ENCODE data around the gene OSBPL2. TPM values are rescaled to one million over a fixed set of nuclear protein-coding genes. Genes with fewer than 3 reads are reported as not detected.

The OSBPL2 gene
- total and polyA plus RNA-seq, 4 donors, result 9.9 to 19.7 (median 12.3) TPM

GRCh38 chr20:62309198-62309944 is 71.0 kb downstream of the OSBPL2 start:
- peaks cover 10 to 29% (median 21%) of the 10 kb centered on the region in 4 donors for H3K4me1 ChIP-seq (ENCODE audit: control insufficient read depth in 4 of 4, insufficient read depth in 4 of 4, low read length in 3 of 4)
- DNase-seq (ENCODE audit: low spot score), result no peak
- no peak overlapping the region for H3K27ac ChIP-seq (ENCODE audit: low read depth in 1 of 2, low read length in 2 of 2)
- no peaks in the 10 kb centered on the region for H3K27me3 ChIP-seq (ENCODE audit: control insufficient read depth in 4 of 4, insufficient read depth in 4 of 4, low read length in 3 of 4)
- H3K9me3 ChIP-seq (ENCODE audit: control insufficient read depth in 4 of 4, low read length in 3 of 4), result no peaks in the 10 kb centered on the region
- H3K36me3 ChIP-seq (ENCODE audit: control insufficient read depth in 4 of 4, insufficient read depth in 3 of 4, low read depth in 1 of 4, low read length in 3 of 4), result peaks cover 20 to 58% (median 36%) of the 10 kb centered on the region in 4 donors
- H3K4me3 ChIP-seq (ENCODE audit: low read depth in 1 of 3, low read length in 3 of 3), result no peak overlapping the region
- no peak overlapping the region for H3K9ac ChIP-seq (ENCODE audit: low read depth in 1 of 2, low read length in 2 of 2)
- WGBS, result 91% methylated on average over 26 of the region's 26 CpGs
- TF ChIP-seq CTCF (IDR thresholded peaks at IDR 0.05; ENCODE audit: low read depth, low read length, missing input control), result no peak
- TF ChIP-seq REST (IDR thresholded peaks at IDR 0.05), result no peak
- no peak for TF ChIP-seq FOXA1 (IDR thresholded peaks at IDR 0.05)
- TF ChIP-seq GABPA (IDR thresholded peaks at IDR 0.05 in 1 of 2, conservative IDR thresholded peaks at IDR 0.05 in 1 of 2), result no peak
- no peak for TF ChIP-seq RXRA (IDR thresholded peaks at IDR 0.05)
- no peak for TF ChIP-seq SP1 (IDR thresholded peaks at IDR 0.05)
- TF ChIP-seq YY1 (IDR thresholded peaks at IDR 0.05), result no peak
- no peak for TF ChIP-seq FOXA2 (IDR thresholded peaks at IDR 0.05)
- no peak for TF ChIP-seq HNF4G (IDR thresholded peaks at IDR 0.05)
- no peak for TF ChIP-seq ATF3 (IDR thresholded peaks at IDR 0.05)
- TF ChIP-seq JUND (IDR thresholded peaks at IDR 0.05), result no peak
- no peak for TF ChIP-seq MAX (IDR thresholded peaks at IDR 0.05)
- no peak for TF ChIP-seq HNF4A (conservative IDR thresholded peaks at IDR 0.05)
- no peak for TF ChIP-seq RAD21 (IDR thresholded peaks at IDR 0.05)
- no peak for TF ChIP-seq NR2F2 (IDR thresholded peaks at IDR 0.05)
- TF ChIP-seq TAF1 (conservative IDR thresholded peaks at IDR 0.05), result no peak

- H3K4me3 ChIP-seq (ENCODE audit: low read depth in 1 of 3, low read length in 3 of 3), result no peak overlapping the region
- 83% methylated on average over 29 of the region's 29 CpGs for WGBS
- H3K4me1 ChIP-seq (ENCODE audit: control insufficient read depth in 4 of 4, insufficient read depth in 4 of 4, low read length in 3 of 4), result peaks cover 7 to 21% (median 14%) of the 10 kb centered on the region in 4 donors
- no peak for DNase-seq (ENCODE audit: low spot score)
- H3K9me3 ChIP-seq (ENCODE audit: control insufficient read depth in 4 of 4, low read length in 3 of 4), result no peaks in the 10 kb centered on the region
- no peaks in the 10 kb centered on the region for H3K27me3 ChIP-seq (ENCODE audit: control insufficient read depth in 4 of 4, insufficient read depth in 4 of 4, low read length in 3 of 4)
- no peak overlapping the region for H3K27ac ChIP-seq (ENCODE audit: low read depth in 1 of 2, low read length in 2 of 2)
- no peak overlapping the region for H3K9ac ChIP-seq (ENCODE audit: low read depth in 1 of 2, low read length in 2 of 2)
- H3K36me3 ChIP-seq (ENCODE audit: control insufficient read depth in 4 of 4, insufficient read depth in 3 of 4, low read depth in 1 of 4, low read length in 3 of 4), result peaks cover 17 to 66% (median 36%) of the 10 kb centered on the region in 4 donors
- TF ChIP-seq NR2F2 (IDR thresholded peaks at IDR 0.05), result no peak
- TF ChIP-seq MAX (IDR thresholded peaks at IDR 0.05), result no peak
- TF ChIP-seq REST (IDR thresholded peaks at IDR 0.05), result no peak
- no peak for TF ChIP-seq ZBTB33 (IDR thresholded peaks at IDR 0.05)
- TF ChIP-seq SP1 (IDR thresholded peaks at IDR 0.05), result no peak
- TF ChIP-seq HNF4G (IDR thresholded peaks at IDR 0.05), result no peak
- TF ChIP-seq EGR1 (IDR thresholded peaks at IDR 0.05; ENCODE audit: low read depth in 2 of 2), result no peak
- TF ChIP-seq RXRA (IDR thresholded peaks at IDR 0.05), result no peak
- no peak for TF ChIP-seq JUND (IDR thresholded peaks at IDR 0.05)
Measured at GRCh38 chr20:62309947-62310756, 71.8 kb downstream of the OSBPL2 start.

All from liver (tissue), 9 donors.